T-helper 2 cell (primary cell): ENCODE data around the gene ZFYVE28.
"Not testable (repeated sequence)": the region's sequence is repeated elsewhere in the genome, so short reads cannot be mapped to it uniquely, and the experiment has no call there.

Source experiments
- DNase-seq, 5 experiments: peaks; one replicate each; pipeline versions ENCODE4 v3.0.0 to v3.0.0-alpha.2; 2012 to 2022

Gene ZFYVE28

GRCh38 chr4:2390146-2390545 is 28.3 kb downstream of the ZFYVE28 start:
- no peak for DNase-seq

- no peak for DNase-seq
Measured at GRCh38 chr4:2389691-2390090, 28.8 kb downstream of the ZFYVE28 start.

- no peak for DNase-seq
Measured at GRCh38 chr4:2388429-2389182, 29.8 kb downstream of the ZFYVE28 start.

- DNase-seq, result no peak
Measured at GRCh38 chr4:2387829-2388228, 30.6 kb downstream of the ZFYVE28 start.

GRCh38 chr4:2387218-2387617 is 31.2 kb downstream of the ZFYVE28 start:
- no peak for DNase-seq

- DNase-seq, result no peak
Measured at GRCh38 chr4:2386717-2387116, 31.7 kb downstream of the ZFYVE28 start.

- no peak for DNase-seq
Measured at GRCh38 chr4:2385516-2385915, 32.9 kb downstream of the ZFYVE28 start.

GRCh38 chr4:2384245-2384644 is 34.2 kb downstream of the ZFYVE28 start:
- no peak for DNase-seq

- DNase-seq, result no peak
Measured at GRCh38 chr4:2383760-2384159, 34.7 kb downstream of the ZFYVE28 start.

- not testable (repeated sequence) for DNase-seq
Measured at GRCh38 chr4:2383220-2383631, 35.2 kb downstream of the ZFYVE28 start.

- not testable (repeated sequence) for DNase-seq
Measured at GRCh38 chr4:2382769-2383202, 35.7 kb downstream of the ZFYVE28 start.

- DNase-seq, result not testable (repeated sequence)
Measured at GRCh38 chr4:2380589-2380988, 37.9 kb downstream of the ZFYVE28 start.

- no peak for DNase-seq
Measured at GRCh38 chr4:2378898-2379297, 39.5 kb downstream of the ZFYVE28 start.

GRCh38 chr4:2378401-2378800 is 40.0 kb downstream of the ZFYVE28 start:
- no peak for DNase-seq

GRCh38 chr4:2377241-2377640 is 41.2 kb downstream of the ZFYVE28 start:
- DNase-seq, result no peak

- DNase-seq, result no peak
Measured at GRCh38 chr4:2375427-2375826, 43.0 kb downstream of the ZFYVE28 start.

- DNase-seq, result no peak
Measured at GRCh38 chr4:2373532-2373931, 44.9 kb downstream of the ZFYVE28 start.

- no peak for DNase-seq
Measured at GRCh38 chr4:2372488-2373030, 45.9 kb downstream of the ZFYVE28 start.

GRCh38 chr4:2371765-2372487 is 46.5 kb downstream of the ZFYVE28 start:
- no peak for DNase-seq

GRCh38 chr4:2370597-2371320 is 47.7 kb downstream of the ZFYVE28 start:
- no peak for DNase-seq

GRCh38 chr4:2368746-2369437 is 49.6 kb downstream of the ZFYVE28 start:
- no peak for DNase-seq

GRCh38 chr4:2367626-2368025 is 50.8 kb downstream of the ZFYVE28 start:
- DNase-seq, result no peak
